GM23338 (cell line): ENCODE results near the gene MEGF11. TPM values are rescaled to one million over a fixed set of nuclear protein-coding genes. Genes with fewer than 3 reads are reported as not detected.

Source experiments
- ATAC-seq: fragments of 200-7000 bp; cut with Tn5 transposase; 3 replicates; pipeline ENCODE4 v1.9.1; 2020
- DNase-seq: peaks from one replicate; pipeline ENCODE4 v3.0.0-alpha.2; 2015; ENCODE audit warnings: low spot score
- H2AFZ ChIP-seq: fragments of 200-600 bp; sonication (generic); 2 replicates; pipeline ENCODE4 v1.8.0; 2016; ENCODE audit warnings: antibody characterized with exemption, mild to moderate bottlenecking, moderate library complexity
- H3F3A ChIP-seq: fragments of 200-600 bp; sonication (generic); replicated peaks from 2 replicates; pipeline ENCODE4 v1.8.0; 2017; ENCODE audit warnings: antibody characterized with exemption, mixed run types, low read depth
- H3K27ac ChIP-seq: fragments of 200-600 bp; sonication (generic); 2 replicates; pipeline ENCODE4 v1.6.1; 2016; ENCODE audit warnings: low read depth
- H3K27me3 ChIP-seq: fragments of 200-600 bp; sonication (generic); 2 replicates; pipeline ENCODE4 v1.8.0; 2016; ENCODE audit warnings: mild to moderate bottlenecking, mixed run types, moderate library complexity; ENCODE audit not compliant: insufficient read depth
- H3K36me3 ChIP-seq: fragments of 200-600 bp; sonication (generic); 2 replicates; pipeline ENCODE4 v1.8.0; 2016; ENCODE audit warnings: mild to moderate bottlenecking; ENCODE audit not compliant: insufficient read depth
- H3K4me1 ChIP-seq: fragments of 200-600 bp; sonication (generic); 2 replicates; pipeline ENCODE4 v1.8.0; 2016; ENCODE audit warnings: mild to moderate bottlenecking, moderate library complexity; ENCODE audit not compliant: insufficient read depth
- H3K4me2 ChIP-seq: fragments of 200-600 bp; sonication (generic); 2 replicates; pipeline ENCODE4 v1.7.1; 2017; ENCODE audit warnings: mixed run types
- H3K4me3 ChIP-seq: fragments of 200-600 bp; sonication (generic); 2 replicates; pipeline ENCODE4 v1.6.1; 2016; ENCODE audit warnings: mixed run types
- H3K79me2 ChIP-seq: fragments of 200-600 bp; sonication (generic); replicated peaks from 2 replicates; pipeline ENCODE4 v1.8.0; 2017; ENCODE audit warnings: mild to moderate bottlenecking; ENCODE audit not compliant: insufficient read depth
- H3K9me2 ChIP-seq: fragments of 200-600 bp; sonication (generic); 2 replicates; pipeline ENCODE4 v1.8.0; 2017; ENCODE audit not compliant: insufficient read depth
- H4K20me1 ChIP-seq: fragments of 200-600 bp; sonication (generic); replicated peaks from 2 replicates; pipeline ENCODE4 v1.8.0; 2017; ENCODE audit warnings: mild to moderate bottlenecking; ENCODE audit not compliant: insufficient read depth
- H3K27ac Mint-ChIP-seq: 2 replicates; pipeline ENCODE4 v1.8.0; 2020; ENCODE audit warnings: inconsistent platforms, mild to moderate bottlenecking, moderate library complexity, mixed read lengths
- H3K27me3 Mint-ChIP-seq: 3 replicates; pipeline ENCODE4 v1.8.0; 2022; ENCODE audit warnings: low read depth, mild to moderate bottlenecking, moderate library complexity, mixed read lengths, inconsistent platforms; ENCODE audit not compliant: insufficient read depth, poor library complexity
- H3K36me3 Mint-ChIP-seq: 3 replicates; pipeline ENCODE4 v1.8.0; 2021; ENCODE audit warnings: low read depth, mild to moderate bottlenecking, inconsistent platforms, moderate library complexity, mixed read lengths
- H3K4me1 Mint-ChIP-seq: 3 replicates; pipeline ENCODE4 v1.8.0; 2020; ENCODE audit warnings: mild to moderate bottlenecking, inconsistent platforms, mixed read lengths
- H3K4me3 Mint-ChIP-seq: 3 replicates; pipeline ENCODE4 v1.8.0; 2021; ENCODE audit warnings: moderate library complexity, mild to moderate bottlenecking, inconsistent platforms, mixed read lengths
- H3K9me3 Mint-ChIP-seq: 3 replicates; pipeline ENCODE4 v1.8.0; 2020; ENCODE audit warnings: moderate library complexity, mild to moderate bottlenecking, inconsistent platforms, mixed read lengths
- CREB1 ChIP-seq: fragments of 250-450 bp; sonication (Bioruptor Pico); IDR thresholded peaks from 2 replicates; pipeline ENCODE4 v1.5.0; 2020; ENCODE audit warnings: low read depth, mild to moderate bottlenecking, moderate library complexity
- CTCF ChIP-seq, 2 experiments: fragments of 200-600 bp in 1 of 2; sonication (generic) in 1 of 2; conservative IDR thresholded peaks; 2 replicates each; pipeline versions ENCODE4 v1.5.1 to v1.6.1; 2016 to 2017; ENCODE audit warnings: antibody characterized with exemption in 2 of 2, low read depth in 2 of 2, mild to moderate bottlenecking in 2 of 2, moderate library complexity in 1 of 2
- ETS1 ChIP-seq: IDR thresholded peaks from 2 replicates; pipeline ENCODE4 v1.6.1; 2016; ENCODE audit warnings: antibody characterized with exemption
- EZH2 ChIP-seq: fragments of 200-600 bp; sonication (generic); IDR thresholded peaks from one replicate; pipeline ENCODE4 v1.8.0; 2017; ENCODE audit warnings: antibody characterized with exemption, mild to moderate bottlenecking, low read depth; ENCODE audit not compliant: unreplicated experiment
- EZH2phosphoT487 ChIP-seq: fragments of 200-600 bp; sonication (generic); IDR thresholded peaks from one replicate; pipeline ENCODE4 v1.8.1; 2018; ENCODE audit warnings: antibody characterized with exemption; ENCODE audit not compliant: unreplicated experiment
- JUNB ChIP-seq: IDR thresholded peaks from one replicate; pipeline ENCODE4 v1.6.1; 2016; ENCODE audit warnings: antibody characterized with exemption; ENCODE audit not compliant: unreplicated experiment
- NANOG ChIP-seq: IDR thresholded peaks from 2 replicates; pipeline ENCODE4 v1.6.1; 2016; ENCODE audit warnings: antibody characterized with exemption, borderline replicate concordance
- POLR2AphosphoS5 ChIP-seq: IDR thresholded peaks from 2 replicates; pipeline ENCODE4 v1.6.1; 2016; ENCODE audit warnings: antibody characterized with exemption, low read depth
- REST ChIP-seq: IDR thresholded peaks from one replicate; pipeline ENCODE4 v1.6.1; 2018; ENCODE audit warnings: antibody characterized with exemption; ENCODE audit not compliant: unreplicated experiment
- STAT1 ChIP-seq: IDR thresholded peaks from one replicate; pipeline ENCODE4 v1.6.1; 2016; ENCODE audit warnings: antibody characterized with exemption; ENCODE audit not compliant: unreplicated experiment
- ZNF114 ChIP-seq: fragments of 250-450 bp; sonication (Bioruptor Pico); IDR thresholded peaks from 2 replicates; pipeline ENCODE4 v1.5.0; 2020; ENCODE audit warnings: mild to moderate bottlenecking, moderate library complexity
- ZNF331 ChIP-seq: fragments of 250-450 bp; sonication (Bioruptor Pico); IDR thresholded peaks from 2 replicates; pipeline ENCODE4 v1.5.0; 2020; ENCODE audit warnings: low read depth, mild to moderate bottlenecking, moderate library complexity
- polyA plus RNA-seq: library from polyadenylated mRNA; unstranded; fragments of >200 nt; fragmentation: Nextera tagmentation; extraction: Ambion mirVana; gene quantifications from 2 replicates; pipeline ENCODE4 v1.2.1, GENCODE V29; 2016
- total RNA-seq: library from RNA; depleted of rRNA; stranded (reverse); fragments of >200 nt; shearing (Covaris generic); gene quantifications from 2 replicates; pipeline ENCODE4 v1.2.3, GENCODE V29; 2014

Gene MEGF11
- total and polyA plus RNA-seq, 2 experiments from 2014 or later, result 1.3 to 1.9 TPM

- TF ChIP-seq REST (no peak), EZH2phosphoT487 (no peak), ZNF114 (CRISPR knock-in tag) (no peak), EZH2 (no peak), ETS1 (no peak), NANOG (no peak), STAT1 (no peak), CTCF (conservative IDR thresholded peaks at IDR 0.05; ENCODE audit: low read depth in 2 of 2) (no peak), POLR2AphosphoS5 (no peak), CREB1 (no peak), ZNF331 (CRISPR knock-in tag) (no peak)
Measured at GRCh38 chr15:66039117-66039871, 214.3 kb downstream of the MEGF11 start (continued).

- DNase-seq, result peak; percentile 47
- Mint-ChIP-seq H3K9me3 (peaks cover 8% of the 10 kb centered on the region), H3K4me1 (peaks cover 58% of the 10 kb centered on the region), H3K4me3 (no peak overlapping the region; the same call in 2 of the 3 replicates), H3K36me3 (peaks cover 8% of the 10 kb centered on the region; the same call in 2 of the 3 replicates), H3K27ac (no peak overlapping the region), H3K27me3 (peaks cover 4% of the 10 kb centered on the region)
- peak; percentile 51 for ATAC-seq
- Histone ChIP-seq H3K79me2 (no peaks in the 10 kb centered on the region), H3F3A (peaks cover 7% of the 10 kb centered on the region; the same call in 1 of the 2 replicates), H3K27me3 (no peaks in the 10 kb centered on the region), H3K9me2 (no peaks in the 10 kb centered on the region), H3K36me3 (no peaks in the 10 kb centered on the region), H2AFZ (peak overlapping the region; percentile 80; the same call in 1 of the 2 replicates), H3K27ac (no peak overlapping the region), H3K4me2 (peak overlapping the region; percentile 65), H4K20me1 (no peaks in the 10 kb centered on the region), H3K4me3 (peak overlapping the region; percentile 25; the same call in 1 of the 2 replicates), H3K4me1 (peaks cover 44% of the 10 kb centered on the region)
- TF ChIP-seq POLR2AphosphoS5 (no peak), ETS1 (no peak), EZH2 (no peak), STAT1 (no peak), ZNF331 (CRISPR knock-in tag) (no peak), REST (no peak), JUNB (no peak), CREB1 (no peak), ZNF114 (CRISPR knock-in tag) (no peak), EZH2phosphoT487 (no peak)
Measured at GRCh38 chr15:66038387-66039116, 215.0 kb downstream of the MEGF11 start.
